ENCODE measurements around the gene TMTC2.

TMTC2 gene

DNA sequence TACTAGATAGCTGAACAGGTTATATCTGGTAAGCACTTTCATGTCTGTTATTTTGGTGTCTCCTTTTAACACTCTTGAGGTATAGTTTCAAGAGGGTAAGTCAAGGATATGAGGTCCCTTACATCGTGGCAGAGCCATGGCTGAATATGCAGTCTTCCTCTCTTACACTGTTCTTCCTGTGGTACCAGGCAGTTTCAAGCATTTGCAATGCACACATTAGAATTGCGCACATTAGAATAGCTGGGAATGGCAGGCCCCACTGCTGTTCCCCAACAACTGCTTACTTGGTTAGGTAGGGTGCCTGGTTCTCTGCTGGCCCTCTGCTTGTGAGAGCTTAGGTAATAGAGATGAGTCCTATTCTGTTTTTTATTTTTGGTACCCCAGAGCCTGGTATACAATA, 41.2 kb downstream of the TMTC2 start:
- TF ChIP-seq, protein P1, sequence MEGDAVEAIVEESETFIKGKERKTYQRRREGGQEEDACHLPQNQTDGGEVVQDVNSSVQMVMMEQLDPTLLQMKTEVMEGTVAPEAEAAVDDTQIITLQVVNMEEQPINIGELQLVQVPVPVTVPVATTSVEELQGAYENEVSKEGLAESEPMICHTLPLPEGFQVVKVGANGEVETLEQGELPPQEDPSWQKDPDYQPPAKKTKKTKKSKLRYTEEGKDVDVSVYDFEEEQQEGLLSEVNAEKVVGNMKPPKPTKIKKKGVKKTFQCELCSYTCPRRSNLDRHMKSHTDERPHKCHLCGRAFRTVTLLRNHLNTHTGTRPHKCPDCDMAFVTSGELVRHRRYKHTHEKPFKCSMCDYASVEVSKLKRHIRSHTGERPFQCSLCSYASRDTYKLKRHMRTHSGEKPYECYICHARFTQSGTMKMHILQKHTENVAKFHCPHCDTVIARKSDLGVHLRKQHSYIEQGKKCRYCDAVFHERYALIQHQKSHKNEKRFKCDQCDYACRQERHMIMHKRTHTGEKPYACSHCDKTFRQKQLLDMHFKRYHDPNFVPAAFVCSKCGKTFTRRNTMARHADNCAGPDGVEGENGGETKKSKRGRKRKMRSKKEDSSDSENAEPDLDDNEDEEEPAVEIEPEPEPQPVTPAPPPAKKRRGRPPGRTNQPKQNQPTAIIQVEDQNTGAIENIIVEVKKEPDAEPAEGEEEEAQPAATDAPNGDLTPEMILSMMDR (IDR thresholded peaks at IDR 0.05; ENCODE audit: extremely low read depth, missing control alignments), result no peak
- no peak for DNase-seq (ENCODE audit: low spot score)

DNA sequence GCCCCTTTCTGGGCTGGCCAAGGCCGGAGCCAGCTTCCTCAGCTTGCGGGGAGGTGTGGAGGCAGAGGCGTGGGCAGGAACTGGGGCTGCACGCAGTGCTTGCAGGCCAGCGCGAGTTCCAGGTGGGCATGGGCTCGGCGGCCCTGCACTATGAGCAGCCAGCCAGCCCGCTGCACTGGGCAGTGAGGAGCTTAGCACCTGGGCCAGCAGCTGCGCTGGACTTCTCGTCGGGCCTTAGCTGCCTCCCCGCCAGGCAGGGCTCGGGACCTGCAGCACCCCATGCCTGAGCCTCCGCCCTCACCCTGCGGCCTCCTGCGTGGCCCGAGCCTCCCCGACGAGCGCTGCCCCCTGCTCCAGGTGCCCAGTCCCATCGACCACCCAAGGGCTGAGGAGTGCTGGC, 42.0 kb downstream of the TMTC2 start:
- DNase-seq (ENCODE audit: low spot score), result no peak
- TF ChIP-seq, protein P1 (IDR thresholded peaks at IDR 0.05; ENCODE audit: extremely low read depth, missing control alignments), result no peak

DNA sequence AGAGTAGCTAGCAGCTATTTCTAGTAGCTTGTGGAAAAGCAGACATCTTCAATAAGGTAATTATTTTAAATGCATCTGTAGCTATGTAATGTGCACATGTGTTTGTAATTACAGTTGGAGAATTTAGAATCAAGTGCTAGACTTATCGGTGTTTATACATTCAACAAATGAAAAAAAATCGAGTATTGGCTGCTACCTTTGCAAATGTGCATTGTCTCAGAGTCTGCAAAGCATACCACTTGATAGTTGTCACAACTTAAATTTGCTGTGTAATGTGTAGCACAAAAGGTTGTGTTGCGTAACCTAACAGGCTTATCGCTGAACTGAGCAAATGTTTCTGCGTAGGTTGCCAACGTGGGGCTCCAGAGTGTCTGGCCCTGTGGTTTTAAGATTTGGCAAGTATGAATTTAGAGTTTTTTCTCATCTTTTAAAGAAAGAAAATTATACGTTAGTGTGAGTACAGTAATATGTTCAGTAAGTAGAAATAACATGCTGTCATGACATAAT, 44.3 kb downstream of the TMTC2 start:
- TF ChIP-seq, protein P1 (IDR thresholded peaks at IDR 0.05; ENCODE audit: extremely low read depth, missing control alignments), result no peak
- no peak for DNase-seq (ENCODE audit: low spot score)

DNA sequence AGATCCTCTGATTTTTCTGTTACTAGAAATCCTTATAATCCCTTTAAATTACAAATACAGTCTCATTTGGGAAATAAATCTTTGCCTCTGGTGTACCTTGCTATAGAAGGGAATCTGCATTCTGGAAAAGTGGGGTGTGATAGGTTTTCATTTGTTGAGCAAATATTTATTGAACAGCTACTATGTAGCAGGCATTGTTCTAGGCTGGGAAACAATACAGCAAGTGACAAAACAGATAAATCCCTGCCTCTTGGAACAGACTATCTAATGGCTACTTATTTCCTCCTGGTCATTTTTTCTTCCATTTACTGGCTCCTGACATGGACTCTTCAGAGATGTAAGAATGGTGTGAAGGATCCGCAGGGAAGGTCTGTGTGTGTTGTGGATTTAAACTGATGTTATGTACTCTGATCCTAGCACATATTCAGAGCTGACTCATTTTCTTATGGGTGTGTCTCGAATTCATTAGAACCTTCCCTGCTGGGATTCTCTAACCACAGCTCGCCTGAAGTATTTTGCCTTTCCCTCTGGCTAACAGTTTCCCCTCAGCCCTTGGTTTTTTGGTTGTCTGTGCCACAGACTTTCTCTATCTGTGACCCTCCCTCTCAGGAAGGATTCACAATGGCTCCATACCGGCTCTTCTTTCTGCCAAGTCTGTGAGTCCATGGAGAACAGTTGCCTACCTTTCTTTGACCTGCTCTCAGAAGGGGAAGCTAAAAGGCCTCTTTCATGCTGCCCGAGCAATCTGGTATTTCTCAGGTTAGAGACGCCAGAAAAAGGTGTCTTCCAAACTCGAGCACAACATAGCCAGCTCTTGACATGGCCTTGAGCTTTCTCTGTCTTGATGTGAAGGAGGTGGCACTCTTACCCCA, 53.7 kb downstream of the TMTC2 start:
- TF ChIP-seq, protein P1 (IDR thresholded peaks at IDR 0.05; ENCODE audit: extremely low read depth, missing control alignments), result no peak
- no peak for DNase-seq (ENCODE audit: low spot score)

DNA sequence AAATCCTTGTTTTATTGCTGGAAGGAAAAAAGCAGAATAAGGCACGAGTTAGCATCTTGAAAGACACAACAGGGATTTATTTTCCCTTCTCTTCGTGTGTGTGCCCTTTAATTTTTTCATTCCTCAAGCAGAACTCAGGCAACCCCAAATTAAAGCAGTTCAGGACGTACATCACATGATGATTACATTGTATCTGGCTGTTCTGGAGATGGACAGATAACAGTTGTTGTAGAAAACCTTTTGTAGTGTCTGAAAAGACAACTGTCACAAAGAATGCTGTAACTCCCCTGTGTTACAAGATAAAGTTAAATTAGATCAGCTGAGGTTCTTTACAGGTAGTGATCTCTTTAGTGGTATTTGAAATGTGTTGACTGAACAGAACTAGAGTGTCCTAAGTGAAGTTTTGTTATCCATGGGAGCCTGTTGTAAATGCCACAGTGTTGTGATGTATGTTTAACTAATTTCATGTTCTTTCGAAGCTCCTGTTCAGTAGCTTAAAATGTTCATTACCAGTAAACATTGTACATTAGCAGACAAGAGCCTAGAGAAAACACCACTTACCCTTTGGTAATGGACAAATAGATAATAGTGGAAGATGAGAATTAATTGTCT, 58.5 kb downstream of the TMTC2 start:
- no peak for DNase-seq (ENCODE audit: low spot score)
- TF ChIP-seq, protein P1 (IDR thresholded peaks at IDR 0.05; ENCODE audit: extremely low read depth, missing control alignments), result no peak

DNA sequence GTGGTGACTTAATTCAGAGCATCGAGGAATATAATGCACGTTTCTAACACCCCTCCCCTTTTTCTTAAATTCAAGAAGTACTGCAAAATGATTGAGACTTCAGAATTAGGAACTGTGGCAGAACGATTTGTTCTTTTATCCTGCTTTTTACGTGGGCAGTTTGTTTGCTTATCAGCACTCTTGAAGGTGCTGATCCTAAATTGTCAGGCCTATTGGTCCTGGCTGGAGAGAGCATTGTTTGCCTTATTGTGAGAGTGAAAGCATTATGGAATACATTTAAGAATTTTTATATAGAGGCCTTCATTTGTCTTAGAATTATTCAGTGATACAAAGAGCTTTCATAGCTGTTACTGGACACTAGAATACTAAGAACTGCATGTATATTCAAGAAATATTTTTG, 59.1 kb downstream of the TMTC2 start:
- no peak for DNase-seq (ENCODE audit: low spot score)
- TF ChIP-seq, protein P1 (IDR thresholded peaks at IDR 0.05; ENCODE audit: extremely low read depth, missing control alignments), result no peak

DNA sequence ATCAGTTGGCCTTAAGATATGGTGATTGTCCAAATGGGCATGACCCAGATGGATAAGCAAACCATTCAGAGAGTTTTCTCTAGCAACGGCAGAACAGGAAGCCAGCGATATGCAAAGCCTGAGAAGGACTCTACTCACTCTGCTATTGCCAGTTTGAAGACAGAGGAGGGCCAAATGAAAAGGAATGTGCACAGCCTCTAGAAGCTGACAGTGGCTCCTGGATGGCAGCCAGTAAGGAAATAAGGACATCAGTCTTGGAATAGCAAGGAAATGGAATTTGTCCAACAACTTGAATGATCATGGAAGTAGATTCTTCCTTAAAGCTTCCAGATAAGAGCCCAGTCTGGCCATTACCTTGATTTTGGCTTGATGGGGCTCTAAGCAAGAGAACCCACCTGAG, 60.0 kb downstream of the TMTC2 start:
- TF ChIP-seq, protein P1 (IDR thresholded peaks at IDR 0.05; ENCODE audit: extremely low read depth, missing control alignments), result no peak
- no peak for DNase-seq (ENCODE audit: low spot score)
